GM12878 (cell line): ENCODE measurements around the gene TIGD2. TPM values are rescaled to one million over a fixed set of nuclear protein-coding genes. Genes with fewer than 3 reads are reported as not detected.

ENCODE experiments used
- ATAC-seq: fragments of 200-7000 bp; cut with Tn5 transposase; 3 replicates; pipeline ENCODE4 v1.9.1; 2020; ENCODE audit warnings: mild to moderate bottlenecking, moderate library complexity
- BruUV-seq: library from RNA; stranded (reverse); fragments of 400-500 nt; replicated peaks from 2 replicates; lab custom pipeline; 2021; lab: Mats Ljungman, UMichigan
- CTCF ChIA-PET: fragments of 300-600 bp; sonication (Branson Sonifier 250); formaldehyde crosslinking; extraction: SDS; loops from one replicate; lab custom pipeline; 2021; ENCODE audit warnings: inconsistent platforms; lab: Yijun Ruan, JAX
- POLR2A ChIA-PET: fragments of 350-600 bp; formaldehyde crosslinking; extraction: SDS; loops from one replicate; lab custom pipeline; 2021; ENCODE audit warnings: inconsistent platforms; lab: Charles Lee
- RAD21 ChIA-PET: fragments of 300-600 bp; sonication (Branson Sonifier 250); formaldehyde crosslinking; loops from one replicate; lab custom pipeline; 2023; ENCODE audit warnings: antibody characterized with exemption; ENCODE audit not compliant: unreplicated experiment; lab: Charles Lee
- SMC1A ChIA-PET: fragments of 300-600 bp; sonication (Branson Sonifier 250); formaldehyde crosslinking; loops from one replicate; lab custom pipeline; 2023; ENCODE audit not compliant: unreplicated experiment, uncharacterized antibody; lab: Charles Lee
- DNase-seq: peaks from one replicate; pipeline ENCODE4 v3.0.0-alpha.2; 2011; ENCODE audit warnings: low read depth, low spot score
- FAIRE-seq: peaks from 3 replicates; lab custom pipeline; 2011; peaks lifted over from hg19 to GRCh38; lab: Jason Lieb, UNC
- H2AFZ ChIP-seq: 2 replicates; pipeline ENCODE4 v1.6.0; 2011; ENCODE audit warnings: low read depth, low read length, control low read depth; ENCODE audit not compliant: control insufficient read depth
- H3K27ac ChIP-seq: 2 replicates; pipeline ENCODE4 v1.5.1; 2011; ENCODE audit warnings: control low read depth; ENCODE audit not compliant: control insufficient read depth, insufficient read depth
- H3K27me3 ChIP-seq, 2 experiments: replicated peaks in 1 of 2; 2 replicates each; pipeline versions ENCODE4 v1.6.0 to v1.6.1; 2011; ENCODE audit warnings: low read length in 1 of 2; ENCODE audit not compliant: control insufficient read depth in 2 of 2, insufficient read depth in 2 of 2
- H3K36me3 ChIP-seq, 2 experiments: 2 replicates each; pipeline ENCODE4 v1.5.1; 2011; ENCODE audit warnings: low read length in 1 of 2; ENCODE audit not compliant: control insufficient read depth in 2 of 2, insufficient read depth in 2 of 2
- H3K4me1 ChIP-seq: 2 replicates; pipeline ENCODE4 v1.6.1; 2011; ENCODE audit warnings: mild to moderate bottlenecking, low read length, moderate library complexity, mixed read lengths; ENCODE audit not compliant: control insufficient read depth, insufficient read depth
- H3K4me2 ChIP-seq: 2 replicates; pipeline ENCODE4 v1.6.0; 2011; ENCODE audit warnings: control low read depth; ENCODE audit not compliant: control insufficient read depth, insufficient read depth
- H3K4me3 ChIP-seq: fragments of 200-600 bp; sonication (generic); 2 replicates; pipeline ENCODE4 v1.5.1; 2016
- H3K79me2 ChIP-seq: 2 replicates; pipeline ENCODE4 v1.6.0; 2011; ENCODE audit warnings: low read length; ENCODE audit not compliant: control insufficient read depth, insufficient read depth
- H3K9ac ChIP-seq: 2 replicates; pipeline ENCODE4 v1.8.0; 2011; ENCODE audit warnings: low read length, control low read depth, mixed read lengths; ENCODE audit not compliant: control insufficient read depth, insufficient read depth
- H3K9me3 ChIP-seq: replicated peaks from 3 replicates; pipeline ENCODE4 v1.5.1; 2011; ENCODE audit warnings: mild to moderate bottlenecking, low read length; ENCODE audit not compliant: control insufficient read depth, insufficient read depth
- H4K20me1 ChIP-seq: 2 replicates; pipeline ENCODE4 v1.6.0; 2011; ENCODE audit not compliant: control insufficient read depth, insufficient read depth
- CBX3 ChIP-seq: fragments of 200-600 bp; sonication (generic); IDR thresholded peaks from 2 replicates; pipeline ENCODE4 v1.6.1; 2016; ENCODE audit warnings: low read depth, borderline replicate concordance
- CHD4 ChIP-seq: fragments of 200-600 bp; sonication (generic); IDR thresholded peaks from 2 replicates; pipeline ENCODE4 v1.6.1; 2016; ENCODE audit warnings: mild to moderate bottlenecking
- HCFC1 ChIP-seq: fragments of 150-350 bp; IDR thresholded peaks from 2 replicates; pipeline ENCODE4 v1.6.1; 2014; ENCODE audit warnings: low read length
- HDAC2 ChIP-seq: fragments of 200-600 bp; sonication (generic); IDR thresholded peaks from 2 replicates; pipeline ENCODE4 v1.6.1; 2017
- NFYB ChIP-seq: IDR thresholded peaks from 2 replicates; pipeline ENCODE4 v1.6.1; 2011; ENCODE audit warnings: low read depth, mild to moderate bottlenecking, low read length, improper control_type of control experiment, moderate library complexity; ENCODE audit not compliant: insufficient read depth
- POLR2A ChIP-seq: IDR thresholded peaks from 2 replicates; pipeline ENCODE4 v1.6.1; 2011; ENCODE audit warnings: low read depth, mild to moderate bottlenecking, low read length
- POLR2AphosphoS5 ChIP-seq: IDR thresholded peaks from 2 replicates; pipeline ENCODE4 v1.6.1; 2011; ENCODE audit warnings: mild to moderate bottlenecking, low read length, inconsistent platforms
- RBBP5 ChIP-seq: fragments of 200-600 bp; sonication (generic); conservative IDR thresholded peaks from 2 replicates; pipeline ENCODE4 v1.6.1; 2016
- RCOR1 ChIP-seq: conservative IDR thresholded peaks from 2 replicates; pipeline ENCODE4 v1.6.1; 2012; ENCODE audit warnings: low read depth, low read length, improper control_type of control experiment
- RFX5 ChIP-seq: IDR thresholded peaks from 2 replicates; pipeline ENCODE4 v1.6.1; 2011; ENCODE audit warnings: low read depth, low read length, improper control_type of control experiment
- SP1 ChIP-seq: IDR thresholded peaks from one replicate; pipeline ENCODE4 v1.6.1; 2011; ENCODE audit warnings: low read depth, low read length
- TCF3 ChIP-seq: IDR thresholded peaks from 2 replicates; pipeline ENCODE4 v1.6.1; 2012; ENCODE audit warnings: low read depth, mild to moderate bottlenecking, low read length, borderline replicate concordance; ENCODE audit not compliant: insufficient read depth
- WRNIP1 ChIP-seq: IDR thresholded peaks from 2 replicates; pipeline ENCODE4 v1.6.1; 2011; ENCODE audit warnings: low read depth, low read length, improper control_type of control experiment, borderline replicate concordance
- WGBS: methylation state at CpG from one replicate; pipeline ENCODE4 v1.1.6; 2016; ENCODE audit warnings: low lambda C conversion rate; ENCODE audit not compliant: insufficient replicate concordance, insufficient coverage; ENCODE audit errors: missing lambda C conversion rate; 5-methylcytosine and 5-hydroxymethylcytosine counted together
- in situ Hi-C: fragments of 300-500 bp; cut with MboI; formaldehyde crosslinking; loops from 9 replicates; pipeline ENCODE4 v1.14.3; 2018; ENCODE audit warnings: mixed read lengths
- intact Hi-C: fragments of 100-400 bp; cut with micrococcal nuclease; formaldehyde crosslinking; loops from one replicate; pipeline ENCODE4 v1.14.2; 2022; ENCODE audit not compliant: unreplicated experiment
- polyA plus RNA-seq, 11 experiments: library from polyadenylated mRNA; depleted of rRNA in 4 of 11; unstranded in 6 of 11; stranded (reverse) in 5 of 11; fragments of >200 nt; fragmentation: Nextera tagmentation in 4 of 11; fragmentation: Illumina TruSeq in 1 of 11; extraction: Ambion mirVana in 4 of 11; extraction: Trizol in 1 of 11; gene quantifications; 1 replicate in 1 of 11; 2 replicates in 10 of 11; pipeline versions ENCODE4 v1.2.1 to v1.2.3, GENCODE V29; 2011 to 2016; ENCODE audit warnings: inconsistent platforms in 2 of 11, missing spikeins in 2 of 11, low read depth in 1 of 11
- total RNA-seq, 4 experiments: library from RNA; depleted of rRNA in 3 of 4; stranded (reverse); fragments of >200 nt in 3 of 4; fragmentation: Illumina TruSeq in 1 of 4; extraction: Trizol in 1 of 4; gene quantifications; 2 replicates each; pipeline versions ENCODE4 v1.2.1 to v1.2.3, GENCODE V29; 2013 to 2021
- TF ChIP-seq, protein P1 (sequence below): fragments of 450-650 bp; IDR thresholded peaks from 2 replicates; pipeline ENCODE4 v1.6.1; 2018; ENCODE audit warnings: mild to moderate bottlenecking, low read depth, moderate library complexity; ENCODE audit not compliant: partially characterized antibody
- TF ChIP-seq, protein P2 (sequence below): fragments of 450-650 bp; IDR thresholded peaks from 2 replicates; pipeline ENCODE4 v1.6.1; 2014; ENCODE audit warnings: mild to moderate bottlenecking
- TF ChIP-seq, protein P3 (sequence below): IDR thresholded peaks from 2 replicates; pipeline ENCODE4 v1.6.1; 2012; ENCODE audit warnings: mild to moderate bottlenecking, low read depth, low read length

TIGD2 gene
- total and polyA plus RNA-seq, 10 of the 15 experiments (the other 5 are each of a cell fraction or from before 2014, with no cell fraction given) = 2.4 to 8.4 (median 5.0) TPM

DNA sequence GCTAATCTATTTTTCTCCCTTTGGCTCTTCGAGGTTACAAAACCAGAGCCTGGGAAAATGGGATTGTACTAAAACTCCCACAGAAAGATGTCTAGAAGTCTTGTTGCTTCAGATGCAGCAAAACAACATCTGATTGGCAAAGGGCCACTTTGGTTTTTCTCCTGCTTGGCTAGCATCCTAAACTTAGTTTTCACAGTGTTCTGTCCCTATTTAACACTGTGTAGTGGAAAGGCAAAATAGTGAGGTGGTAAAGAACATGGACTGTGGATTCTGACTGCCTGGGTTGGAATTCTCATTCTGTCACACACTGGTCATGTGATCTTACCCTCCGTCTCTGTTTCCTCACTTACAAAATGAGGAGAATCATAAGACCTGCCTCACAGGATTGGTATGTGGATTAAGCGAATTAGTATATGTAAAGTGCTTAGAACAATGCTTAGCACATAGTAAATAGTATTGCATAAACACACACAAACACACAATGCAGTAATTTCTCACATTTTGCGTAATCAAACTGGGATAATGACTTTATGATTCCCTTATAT, 23.5 kb downstream of the TIGD2 start:
- intact Hi-C loops (no loop called here), in situ Hi-C loops (no loop called here)
- H4K20me1 ChIP-seq = no peaks in the 10 kb centered on the region
- ATAC-seq (no peak), FAIRE-seq (no peak), DNase-seq (no peak)
- no peak overlapping the region for H3K4me2 ChIP-seq
- ChIA-PET CTCF (interaction anchor here (1.4 kb wide), 2 partner anchors 9 to 23 kb away, joined by 5 to 6 read pairs; no protein-coding TSS in a partner anchor), SMC1A (interaction anchor here (1.0 to 1.6 kb wide), 4 partner anchors 8 to 23 kb away, joined by 3 to 5 read pairs (median 4); partner anchors contain the start of gene TIGD2), RAD21 (no interaction called here), POLR2A (no interaction called here)
- H3K9ac ChIP-seq = no peak overlapping the region
- no peaks in the 10 kb centered on the region for H3K27me3 ChIP-seq
- no peaks in the 10 kb centered on the region for H3K9me3 ChIP-seq
- no peak overlapping the region for H3K4me3 ChIP-seq
- no peaks in the 10 kb centered on the region for H3K79me2 ChIP-seq
- no peaks in the 10 kb centered on the region for H3K4me1 ChIP-seq
- H3K36me3 ChIP-seq = no peaks in the 10 kb centered on the region
- no peak overlapping the region for H2AFZ ChIP-seq
- TF ChIP-seq NFYB (no peak), POLR2A (no peak), WRNIP1 (no peak), HDAC2 (no peak), CHD4 (no peak), RCOR1 (no peak), TCF3 (no peak), SP1 (no peak), POLR2AphosphoS5 (no peak), RFX5 (no peak), CBX3 (no peak), HCFC1 (no peak), RBBP5 (no peak)
- TF ChIP-seq, protein P1, sequence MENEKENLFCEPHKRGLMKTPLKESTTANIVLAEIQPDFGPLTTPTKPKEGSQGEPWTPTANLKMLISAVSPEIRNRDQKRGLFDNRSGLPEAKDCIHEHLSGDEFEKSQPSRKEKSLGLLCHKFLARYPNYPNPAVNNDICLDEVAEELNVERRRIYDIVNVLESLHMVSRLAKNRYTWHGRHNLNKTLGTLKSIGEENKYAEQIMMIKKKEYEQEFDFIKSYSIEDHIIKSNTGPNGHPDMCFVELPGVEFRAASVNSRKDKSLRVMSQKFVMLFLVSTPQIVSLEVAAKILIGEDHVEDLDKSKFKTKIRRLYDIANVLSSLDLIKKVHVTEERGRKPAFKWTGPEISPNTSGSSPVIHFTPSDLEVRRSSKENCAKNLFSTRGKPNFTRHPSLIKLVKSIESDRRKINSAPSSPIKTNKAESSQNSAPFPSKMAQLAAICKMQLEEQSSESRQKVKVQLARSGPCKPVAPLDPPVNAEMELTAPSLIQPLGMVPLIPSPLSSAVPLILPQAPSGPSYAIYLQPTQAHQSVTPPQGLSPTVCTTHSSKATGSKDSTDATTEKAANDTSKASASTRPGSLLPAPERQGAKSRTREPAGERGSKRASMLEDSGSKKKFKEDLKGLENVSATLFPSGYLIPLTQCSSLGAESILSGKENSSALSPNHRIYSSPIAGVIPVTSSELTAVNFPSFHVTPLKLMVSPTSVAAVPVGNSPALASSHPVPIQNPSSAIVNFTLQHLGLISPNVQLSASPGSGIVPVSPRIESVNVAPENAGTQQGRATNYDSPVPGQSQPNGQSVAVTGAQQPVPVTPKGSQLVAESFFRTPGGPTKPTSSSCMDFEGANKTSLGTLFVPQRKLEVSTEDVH = no peak
- TF ChIP-seq, protein P2, sequence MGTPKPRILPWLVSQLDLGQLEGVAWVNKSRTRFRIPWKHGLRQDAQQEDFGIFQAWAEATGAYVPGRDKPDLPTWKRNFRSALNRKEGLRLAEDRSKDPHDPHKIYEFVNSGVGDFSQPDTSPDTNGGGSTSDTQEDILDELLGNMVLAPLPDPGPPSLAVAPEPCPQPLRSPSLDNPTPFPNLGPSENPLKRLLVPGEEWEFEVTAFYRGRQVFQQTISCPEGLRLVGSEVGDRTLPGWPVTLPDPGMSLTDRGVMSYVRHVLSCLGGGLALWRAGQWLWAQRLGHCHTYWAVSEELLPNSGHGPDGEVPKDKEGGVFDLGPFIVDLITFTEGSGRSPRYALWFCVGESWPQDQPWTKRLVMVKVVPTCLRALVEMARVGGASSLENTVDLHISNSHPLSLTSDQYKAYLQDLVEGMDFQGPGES = no peak
- TF ChIP-seq, protein P3, sequence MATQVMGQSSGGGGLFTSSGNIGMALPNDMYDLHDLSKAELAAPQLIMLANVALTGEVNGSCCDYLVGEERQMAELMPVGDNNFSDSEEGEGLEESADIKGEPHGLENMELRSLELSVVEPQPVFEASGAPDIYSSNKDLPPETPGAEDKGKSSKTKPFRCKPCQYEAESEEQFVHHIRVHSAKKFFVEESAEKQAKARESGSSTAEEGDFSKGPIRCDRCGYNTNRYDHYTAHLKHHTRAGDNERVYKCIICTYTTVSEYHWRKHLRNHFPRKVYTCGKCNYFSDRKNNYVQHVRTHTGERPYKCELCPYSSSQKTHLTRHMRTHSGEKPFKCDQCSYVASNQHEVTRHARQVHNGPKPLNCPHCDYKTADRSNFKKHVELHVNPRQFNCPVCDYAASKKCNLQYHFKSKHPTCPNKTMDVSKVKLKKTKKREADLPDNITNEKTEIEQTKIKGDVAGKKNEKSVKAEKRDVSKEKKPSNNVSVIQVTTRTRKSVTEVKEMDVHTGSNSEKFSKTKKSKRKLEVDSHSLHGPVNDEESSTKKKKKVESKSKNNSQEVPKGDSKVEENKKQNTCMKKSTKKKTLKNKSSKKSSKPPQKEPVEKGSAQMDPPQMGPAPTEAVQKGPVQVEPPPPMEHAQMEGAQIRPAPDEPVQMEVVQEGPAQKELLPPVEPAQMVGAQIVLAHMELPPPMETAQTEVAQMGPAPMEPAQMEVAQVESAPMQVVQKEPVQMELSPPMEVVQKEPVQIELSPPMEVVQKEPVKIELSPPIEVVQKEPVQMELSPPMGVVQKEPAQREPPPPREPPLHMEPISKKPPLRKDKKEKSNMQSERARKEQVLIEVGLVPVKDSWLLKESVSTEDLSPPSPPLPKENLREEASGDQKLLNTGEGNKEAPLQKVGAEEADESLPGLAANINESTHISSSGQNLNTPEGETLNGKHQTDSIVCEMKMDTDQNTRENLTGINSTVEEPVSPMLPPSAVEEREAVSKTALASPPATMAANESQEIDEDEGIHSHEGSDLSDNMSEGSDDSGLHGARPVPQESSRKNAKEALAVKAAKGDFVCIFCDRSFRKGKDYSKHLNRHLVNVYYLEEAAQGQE = no peak
- no peak overlapping the region for H3K27ac ChIP-seq
- no TSS peak for BruUV-seq
- WGBS = 50% methylated on average over 4 of the region's 4 CpGs
